Thoracic aorta (tissue), 2 donors: ENCODE results near the gene ATG10. TPM values are rescaled to one million over a fixed set of nuclear protein-coding genes. Genes with fewer than 3 reads are reported as not detected.
"Not testable (repeated sequence)": the region's sequence is repeated elsewhere in the genome, so short reads cannot be mapped to it uniquely, and the experiment has no call there.

Experiments
- ATAC-seq: fragments of 150-250 bp; one replicate; pipeline ENCODE4 v1.8.0; 2017; ENCODE audit warnings: low read depth; ENCODE audit not compliant: insufficient number of reproducible peaks, low FRiP score
- DNase-seq: peaks from one replicate; pipeline ENCODE4 v3.0.0-alpha.2; 2020; ENCODE audit warnings: low spot score
- H3K27ac ChIP-seq, 2 donors: fragments of 200-600 bp; sonication (generic); 1 replicate in 1 of 2; 2 replicates in 1 of 2; pipeline ENCODE4 v1.5.1; 2016; ENCODE audit warnings: mild to moderate bottlenecking in 2 of 2, moderate library complexity in 2 of 2
- H3K27me3 ChIP-seq: fragments of 200-600 bp; sonication (generic); replicated peaks from 2 replicates; pipeline ENCODE4 v1.6.0; 2016; ENCODE audit warnings: mild to moderate bottlenecking; ENCODE audit not compliant: insufficient read depth
- H3K36me3 ChIP-seq: fragments of 200-600 bp; sonication (generic); one replicate; pipeline ENCODE4 v1.5.1; 2016
- H3K4me1 ChIP-seq, 2 donors: fragments of 200-600 bp; sonication (generic); 1 replicate in 1 of 2; 2 replicates in 1 of 2; pipeline versions ENCODE4 v1.5.1 to v1.6.0; 2016; ENCODE audit warnings: low read depth in 2 of 2, mild to moderate bottlenecking in 1 of 2; ENCODE audit not compliant: control insufficient read depth in 1 of 2
- H3K4me3 ChIP-seq: fragments of 200-600 bp; sonication (generic); 2 replicates; pipeline ENCODE4 v1.5.1; 2016; ENCODE audit warnings: mild to moderate bottlenecking
- H3K9me3 ChIP-seq: fragments of 200-600 bp; sonication (generic); 2 replicates; pipeline ENCODE4 v1.5.1; 2016
- total RNA-seq, 2 donors: library from RNA; depleted of rRNA; stranded (reverse); fragments of >200 nt; gene quantifications; one replicate each; pipeline versions ENCODE4 v1.1.0 to v1.2.3, GENCODE V29; 2016
- TF ChIP-seq, protein P1 (sequence below): fragments of 200-600 bp; sonication (generic); IDR thresholded peaks from one replicate; pipeline ENCODE4 v1.5.1; 2019; ENCODE audit warnings: antibody characterized with exemption

The ATG10 gene
- total RNA-seq, 2 donors from 2014 or later, result 5.7 to 9.9 TPM

DNA sequence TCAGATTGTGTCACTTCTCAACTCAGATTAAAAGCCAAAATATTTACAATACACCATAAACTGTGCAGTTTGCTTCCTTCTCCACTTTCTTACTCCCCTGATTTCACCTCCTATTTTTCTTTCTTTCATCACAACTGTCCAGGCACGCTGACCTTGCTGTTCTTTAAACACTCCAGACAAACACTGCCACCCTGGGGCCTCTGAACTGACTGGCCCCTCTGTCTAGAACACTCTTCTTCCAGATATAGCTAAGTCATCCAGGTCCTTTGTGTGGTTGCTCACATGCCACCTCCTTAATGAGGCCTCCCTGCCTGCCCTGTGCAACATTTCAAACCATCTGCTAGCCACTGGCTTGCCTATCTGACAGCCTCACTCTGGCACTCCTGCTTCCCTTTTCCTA lies 46.6 kb downstream of the ATG10 start:
- Histone ChIP-seq H3K4me1 (no peaks in the 10 kb centered on the region), H3K27me3 (no peaks in the 10 kb centered on the region), H3K36me3 (no peaks in the 10 kb centered on the region), H3K9me3 (no peaks in the 10 kb centered on the region), H3K4me3 (no peak overlapping the region), H3K27ac (no peak overlapping the region)
- TF ChIP-seq, protein P1, sequence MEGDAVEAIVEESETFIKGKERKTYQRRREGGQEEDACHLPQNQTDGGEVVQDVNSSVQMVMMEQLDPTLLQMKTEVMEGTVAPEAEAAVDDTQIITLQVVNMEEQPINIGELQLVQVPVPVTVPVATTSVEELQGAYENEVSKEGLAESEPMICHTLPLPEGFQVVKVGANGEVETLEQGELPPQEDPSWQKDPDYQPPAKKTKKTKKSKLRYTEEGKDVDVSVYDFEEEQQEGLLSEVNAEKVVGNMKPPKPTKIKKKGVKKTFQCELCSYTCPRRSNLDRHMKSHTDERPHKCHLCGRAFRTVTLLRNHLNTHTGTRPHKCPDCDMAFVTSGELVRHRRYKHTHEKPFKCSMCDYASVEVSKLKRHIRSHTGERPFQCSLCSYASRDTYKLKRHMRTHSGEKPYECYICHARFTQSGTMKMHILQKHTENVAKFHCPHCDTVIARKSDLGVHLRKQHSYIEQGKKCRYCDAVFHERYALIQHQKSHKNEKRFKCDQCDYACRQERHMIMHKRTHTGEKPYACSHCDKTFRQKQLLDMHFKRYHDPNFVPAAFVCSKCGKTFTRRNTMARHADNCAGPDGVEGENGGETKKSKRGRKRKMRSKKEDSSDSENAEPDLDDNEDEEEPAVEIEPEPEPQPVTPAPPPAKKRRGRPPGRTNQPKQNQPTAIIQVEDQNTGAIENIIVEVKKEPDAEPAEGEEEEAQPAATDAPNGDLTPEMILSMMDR, result no peak
- ATAC-seq (no peak), DNase-seq (no peak)

DNA sequence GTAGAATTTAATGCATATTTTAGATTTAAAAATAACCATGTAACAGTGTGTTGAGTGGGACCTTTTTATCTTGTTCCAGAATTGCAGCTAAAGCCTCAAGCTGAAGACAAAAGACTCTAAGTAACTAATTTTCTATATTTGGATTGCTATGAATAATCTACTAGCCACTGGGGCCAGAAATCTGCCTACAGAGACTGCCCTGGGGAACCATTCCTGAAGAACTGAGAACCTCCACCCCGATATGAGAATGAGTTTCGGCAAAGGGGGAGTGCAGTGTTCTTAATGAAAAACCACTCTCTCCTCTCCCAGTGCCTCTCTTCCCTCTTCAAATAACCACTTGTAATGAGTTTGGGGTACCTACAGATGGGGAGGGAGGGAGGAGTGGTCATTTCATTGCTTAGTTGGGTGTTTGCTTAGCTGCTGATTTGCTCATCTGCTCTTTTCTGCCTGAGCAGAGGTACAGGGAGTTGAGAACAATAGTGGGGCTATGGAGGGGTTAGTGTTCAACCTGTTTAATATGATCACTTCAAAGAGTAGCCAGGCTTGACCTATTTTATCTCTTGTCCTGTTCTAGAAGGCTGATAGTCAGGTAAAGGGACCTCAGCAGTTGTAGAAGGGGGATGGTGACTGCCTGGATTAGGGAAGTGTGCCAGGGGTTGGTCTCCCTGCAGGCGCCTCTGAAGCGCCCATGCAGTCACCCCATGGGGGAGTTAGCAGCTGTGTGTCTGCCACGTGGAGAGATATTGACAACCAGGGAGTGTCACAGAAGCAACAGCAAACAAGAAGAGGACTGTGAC lies 47.7 kb downstream of the ATG10 start:
- H3K36me3 ChIP-seq, result no peaks in the 10 kb centered on the region
- H3K9me3 ChIP-seq, result no peaks in the 10 kb centered on the region
- H3K27ac ChIP-seq, result no peak overlapping the region
- DNase-seq (no peak), ATAC-seq (no peak)
- no peaks in the 10 kb centered on the region for H3K4me1 ChIP-seq
- H3K4me3 ChIP-seq, result no peak overlapping the region
- H3K27me3 ChIP-seq, result no peaks in the 10 kb centered on the region
- TF ChIP-seq, protein P1, result no peak

DNA sequence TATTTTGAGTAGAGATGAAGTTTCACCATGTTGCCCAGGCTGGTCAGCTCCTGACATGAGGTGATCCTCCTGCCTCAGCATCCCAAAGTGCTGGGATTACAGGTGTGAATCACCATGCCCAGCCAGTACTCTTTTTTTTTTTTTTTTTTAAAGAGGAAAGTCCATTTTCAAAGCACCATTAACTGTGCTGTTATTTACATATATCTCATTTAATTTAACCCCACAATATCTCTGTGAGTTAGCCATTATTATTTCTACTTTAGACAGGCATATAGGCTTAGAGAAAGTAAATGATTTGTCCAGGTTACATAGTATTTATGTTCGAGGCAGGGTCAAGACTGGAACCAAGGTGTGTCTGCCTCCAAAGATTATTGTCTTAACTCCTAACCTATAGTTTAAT lies 50.7 kb downstream of the ATG10 start:
- no peak overlapping the region for H3K27ac ChIP-seq
- TF ChIP-seq, protein P1, result no peak

DNA sequence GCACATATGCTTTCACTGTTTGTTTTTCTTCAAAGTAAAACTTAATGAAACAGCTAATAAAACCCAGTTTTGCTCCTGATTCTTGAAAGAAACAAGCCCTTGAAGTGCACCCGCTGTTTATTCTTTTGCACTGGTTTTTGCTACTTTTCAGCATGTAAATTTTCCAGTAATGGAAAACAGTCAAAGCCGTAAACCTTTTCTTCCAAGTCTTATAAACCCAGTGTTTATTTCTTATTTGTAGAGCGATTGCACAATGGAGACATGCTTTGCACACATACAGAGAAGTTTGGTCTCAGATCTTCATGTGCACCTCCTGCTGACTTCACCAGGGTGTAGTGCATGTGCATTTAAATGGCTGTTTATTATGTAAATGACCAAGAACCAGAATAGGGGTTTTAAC lies 51.8 kb downstream of the ATG10 start:
- Histone ChIP-seq H3K27me3 (no peaks in the 10 kb centered on the region), H3K4me1 (peaks cover 0 to 5% of the 10 kb centered on the region in 2 donors), H3K36me3 (no peaks in the 10 kb centered on the region), H3K27ac (no peak overlapping the region), H3K9me3 (no peaks in the 10 kb centered on the region), H3K4me3 (no peak overlapping the region)
- TF ChIP-seq, protein P1, result no peak
- ATAC-seq (no peak), DNase-seq (no peak)

More for the DNA sequence above, 50.7 kb downstream of the ATG10 start:
- Histone ChIP-seq H3K27me3 (no peaks in the 10 kb centered on the region), H3K4me3 (no peak overlapping the region), H3K9me3 (no peaks in the 10 kb centered on the region), H3K4me1 (peaks cover 0 to under 1% of the 10 kb centered on the region in 2 donors), H3K36me3 (no peaks in the 10 kb centered on the region)
- no peak for ATAC-seq
- no peak for DNase-seq

DNA sequence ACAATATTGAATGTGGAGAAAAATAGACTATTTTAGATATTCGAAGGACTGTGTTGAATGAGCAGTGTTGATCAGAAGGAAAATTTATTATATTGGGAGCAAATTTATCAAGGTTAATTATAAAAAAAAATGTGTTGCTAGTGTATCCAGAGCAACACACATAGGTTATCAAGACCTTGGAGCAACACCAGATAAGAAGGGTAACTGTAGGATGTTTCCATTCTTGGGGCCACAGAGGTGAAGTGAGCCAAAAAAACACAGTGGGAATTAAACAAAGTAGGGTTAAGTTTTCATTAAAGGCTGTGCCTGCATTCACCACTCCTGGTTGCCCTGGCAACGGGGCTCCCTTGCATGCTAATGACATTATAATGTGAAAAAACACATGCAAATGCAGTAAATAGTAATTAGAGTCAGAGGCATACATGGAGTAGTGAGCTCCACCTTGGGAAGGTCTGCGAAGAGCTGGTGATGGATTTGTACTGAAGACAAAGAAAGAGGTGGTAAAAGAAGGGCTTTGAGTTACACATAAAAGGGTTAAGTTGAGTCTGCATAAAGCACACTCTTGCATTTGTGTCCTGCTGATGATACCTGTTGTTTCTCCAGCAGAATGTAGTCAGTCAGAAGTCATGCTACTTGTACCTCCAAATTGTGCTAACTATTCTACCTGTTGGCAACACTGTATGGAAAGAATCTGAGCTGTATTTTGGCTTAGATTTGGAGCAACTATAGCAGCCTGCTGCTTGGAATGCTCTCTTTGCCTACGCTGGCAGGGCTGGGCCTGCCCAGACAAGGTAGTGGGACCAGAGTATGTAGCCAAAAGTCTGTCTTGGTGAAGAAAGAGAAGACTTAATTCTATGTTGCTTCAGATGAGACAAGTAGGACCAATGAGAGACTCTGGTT lies 59.6 kb downstream of the ATG10 start:
- no peak for ATAC-seq
- DNase-seq, result no peak
- H3K4me1 ChIP-seq, result peaks cover 0 to 5% of the 10 kb centered on the region in 2 donors

DNA sequence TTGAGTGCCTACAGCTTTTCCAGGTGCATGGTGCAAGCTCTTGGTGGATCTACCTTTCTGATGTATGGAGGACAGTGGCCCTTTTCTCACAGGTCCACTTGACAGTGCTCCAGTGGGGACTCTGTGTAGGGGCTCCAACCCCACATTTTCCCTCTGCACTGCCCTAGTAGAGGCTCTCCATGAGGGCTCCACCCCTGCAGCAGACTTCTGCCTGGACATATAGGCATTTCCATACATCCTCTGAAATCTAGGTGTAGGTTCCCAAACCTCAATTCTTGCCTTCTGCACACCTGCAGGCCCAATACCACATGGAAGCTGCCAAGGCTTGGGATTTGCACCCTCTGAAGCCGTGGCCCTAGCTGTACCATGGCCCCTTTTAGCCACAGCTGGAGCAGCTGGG lies 71.1 kb downstream of the ATG10 start:
- H3K4me3 ChIP-seq, DNase-seq, ATAC-seq, H3K36me3 ChIP-seq, H3K27me3 ChIP-seq, H3K9me3 ChIP-seq, H3K27ac ChIP-seq: not testable (repeated sequence)
- H3K4me1 ChIP-seq, result peaks cover 12 to 17% of the 10 kb centered on the region in 2 donors

More for the DNA sequence above, 59.6 kb downstream of the ATG10 start:
- no peaks in the 10 kb centered on the region for H3K36me3 ChIP-seq
- H3K27me3 ChIP-seq, result no peaks in the 10 kb centered on the region
- TF ChIP-seq, protein P1, result no peak
- no peaks in the 10 kb centered on the region for H3K9me3 ChIP-seq
- no peak overlapping the region for H3K4me3 ChIP-seq
- no peak overlapping the region for H3K27ac ChIP-seq
